Measurements from ENCODE around the gene CCND3. TPM values are rescaled to one million over a fixed set of nuclear protein-coding genes. Genes with fewer than 3 reads are reported as not detected.

Gene CCND3
- total RNA-seq, 1 donor from 2014 or later, result 11.8 TPM

- no peaks in the 10 kb centered on the region for H3K27me3 ChIP-seq (ENCODE audit: control insufficient read depth, insufficient read depth, low read length)
- H3K4me3 ChIP-seq (ENCODE audit: low read depth, low read length), result no peak overlapping the region
- TF ChIP-seq CTCF (IDR thresholded peaks at IDR 0.05; ENCODE audit: insufficient read depth, low read length, severe bottlenecking), result no peak
- H3K36me3 ChIP-seq (ENCODE audit: control insufficient read depth, insufficient read depth, low read length), result peaks cover 2% of the 10 kb centered on the region
- FAIRE-seq (no peak), DNase-seq (ENCODE audit: low read depth) (no peak)
Measured at GRCh38 chr6:41896281-41896680, 45.3 kb downstream of the CCND3 start.

- no peak for FAIRE-seq
Measured at GRCh38 chr6:41895300-41896233, 46.0 kb downstream of the CCND3 start, which contains the start of gene USP49. Gene USP49, minus strand, starts transcription at chr6:41895375. Its CDS starts 88,392 bp downstream, at chr6:41806983.

GRCh38 chr6:41894366-41895299 lies 47.0 kb downstream of the CCND3 start:
- DNase-seq (ENCODE audit: low read depth), result peak; percentile 19
- H3K36me3 ChIP-seq (ENCODE audit: control insufficient read depth, insufficient read depth, low read length), result no peaks in the 10 kb centered on the region
- FAIRE-seq, result no peak

More at GRCh38 chr6:41895300-41896233, 46.0 kb downstream of the CCND3 start, which contains the start of gene USP49:
- TF ChIP-seq CTCF (IDR thresholded peaks at IDR 0.05; ENCODE audit: insufficient read depth, low read length, severe bottlenecking), result no peak
- no peaks in the 10 kb centered on the region for H3K27me3 ChIP-seq (ENCODE audit: control insufficient read depth, insufficient read depth, low read length)
- peak within 1 kb of the TSS; percentile 64 for H3K4me3 ChIP-seq (ENCODE audit: low read depth, low read length)
- peaks cover 2% of the 10 kb centered on the region for H3K36me3 ChIP-seq (ENCODE audit: control insufficient read depth, insufficient read depth, low read length)
- peak; percentile 67 for DNase-seq (ENCODE audit: low read depth)

GRCh38 chr6:41892921-41893564 lies 48.6 kb downstream of the CCND3 start:
- FAIRE-seq (no peak), DNase-seq (ENCODE audit: low read depth) (no peak)
- no peaks in the 10 kb centered on the region for H3K27me3 ChIP-seq (ENCODE audit: control insufficient read depth, insufficient read depth, low read length)

More at GRCh38 chr6:41894366-41895299, 47.0 kb downstream of the CCND3 start:
- Histone ChIP-seq H3K4me3 (ENCODE audit: low read depth, low read length) (peak overlapping the region; percentile 64), H3K27me3 (ENCODE audit: control insufficient read depth, insufficient read depth, low read length) (no peaks in the 10 kb centered on the region)
- no peak for TF ChIP-seq CTCF (IDR thresholded peaks at IDR 0.05; ENCODE audit: insufficient read depth, low read length, severe bottlenecking)

More at GRCh38 chr6:41892921-41893564, 48.6 kb downstream of the CCND3 start:
- no peak for TF ChIP-seq CTCF (IDR thresholded peaks at IDR 0.05; ENCODE audit: insufficient read depth, low read length, severe bottlenecking)
- Histone ChIP-seq H3K36me3 (ENCODE audit: control insufficient read depth, insufficient read depth, low read length) (no peaks in the 10 kb centered on the region), H3K4me3 (ENCODE audit: low read depth, low read length) (no peak overlapping the region)

Measured in bronchial epithelial cell (primary cell).